ENCODE measurements around the gene MUC20. TPM values are rescaled to one million over a fixed set of nuclear protein-coding genes. Genes with fewer than 3 reads are reported as not detected.
A peak's percentile ranks its signal among the peaks of the same experiment; 100 is the strongest.

The MUC20 gene
- total RNA-seq, 1 experiment from 2014 or later: 1.6 TPM

DNA sequence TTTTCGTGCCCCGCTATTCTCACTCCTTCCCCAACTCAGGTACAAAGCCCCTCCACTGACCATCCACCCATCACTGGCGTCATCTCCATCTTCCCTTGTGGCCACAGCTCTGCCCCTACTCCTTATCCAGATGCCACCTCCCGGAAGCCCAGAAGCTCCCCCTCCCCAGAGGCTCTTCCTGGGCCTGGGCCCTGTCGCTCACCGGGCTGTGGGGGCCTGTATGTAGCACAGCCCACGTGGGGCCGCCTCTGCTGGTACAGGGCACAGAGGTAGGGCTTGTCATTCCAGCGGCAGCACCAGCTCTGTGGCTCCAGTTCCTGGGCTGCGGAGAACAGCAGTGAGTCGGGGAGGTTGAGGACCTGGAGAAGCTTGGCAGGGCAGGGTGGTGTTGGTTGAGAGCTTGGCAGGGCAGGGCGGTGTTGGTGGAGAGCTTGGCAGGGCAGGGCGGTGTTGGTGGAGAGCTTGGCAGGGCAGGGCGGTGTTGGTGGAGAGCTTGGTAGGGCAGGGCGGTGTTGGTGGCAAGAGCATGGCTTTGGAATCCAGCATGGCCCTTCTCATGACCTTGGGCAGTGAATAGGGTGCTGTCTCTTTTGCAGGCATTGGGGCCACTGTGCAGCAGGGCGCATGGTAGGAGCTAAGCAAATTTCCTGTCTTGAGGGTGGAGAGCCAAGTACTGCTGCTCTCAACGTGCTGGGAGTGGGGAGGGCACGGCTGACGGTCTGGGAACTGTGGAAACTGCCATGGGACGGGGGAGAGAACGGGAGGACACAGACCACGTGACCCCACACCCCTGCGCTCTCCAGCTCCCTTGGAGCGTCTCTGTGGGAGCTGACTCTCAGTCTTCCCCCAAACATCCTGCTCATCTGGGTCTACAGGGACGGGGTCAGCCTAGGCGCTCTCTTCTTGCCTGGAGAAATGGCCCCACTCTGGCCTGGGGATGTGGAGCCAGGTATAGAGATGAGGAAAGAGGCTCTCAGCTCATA, 43.4 kb downstream of the MUC20 start:
- Histone ChIP-seq H3K27me3 (ENCODE audit: low read length) (no peaks in the 10 kb centered on the region), H2AFZ (ENCODE audit: low read length) (no peak overlapping the region), H3K4me1 (ENCODE audit: low read length) (no peaks in the 10 kb centered on the region), H3K9ac (ENCODE audit: low read length) (no peak overlapping the region), H3K4me3 (ENCODE audit: low read length) (no peak overlapping the region), H3K36me3 (ENCODE audit: insufficient read depth, low read length) (no peaks in the 10 kb centered on the region), H3K79me2 (ENCODE audit: low read length) (no peaks in the 10 kb centered on the region), H3K9me3 (ENCODE audit: low read length) (no peaks in the 10 kb centered on the region), H3K4me2 (ENCODE audit: low read depth, low read length, poor library complexity, severe bottlenecking) (no peak overlapping the region), H4K20me1 (ENCODE audit: insufficient read depth, low read depth, low read length) (no peaks in the 10 kb centered on the region), H3K27ac (ENCODE audit: low read length) (no peak overlapping the region), H3K9me2 (replicated peaks; ENCODE audit: insufficient read depth, low read length) (no peaks in the 10 kb centered on the region)
- DNase-seq: peak; percentile 23

GRCh38 chr3:195764961-195765706, 44.4 kb downstream of the MUC20 start:
- no peak overlapping the region for H3K4me2 ChIP-seq (ENCODE audit: low read depth, low read length, poor library complexity, severe bottlenecking)
- no peaks in the 10 kb centered on the region for H4K20me1 ChIP-seq (ENCODE audit: insufficient read depth, low read depth, low read length)
- no peak overlapping the region for H3K4me3 ChIP-seq (ENCODE audit: low read length)
- no peaks in the 10 kb centered on the region for H3K36me3 ChIP-seq (ENCODE audit: insufficient read depth, low read length)
- no peak overlapping the region for H3K9ac ChIP-seq (ENCODE audit: low read length)
- no peaks in the 10 kb centered on the region for H3K4me1 ChIP-seq (ENCODE audit: low read length)
- no peaks in the 10 kb centered on the region for H3K27me3 ChIP-seq (ENCODE audit: low read length)
- no peaks in the 10 kb centered on the region for H3K9me2 ChIP-seq (replicated peaks; ENCODE audit: insufficient read depth, low read length)
- no peak overlapping the region for H2AFZ ChIP-seq (ENCODE audit: low read length)
- H3K9me3 ChIP-seq (ENCODE audit: low read length): no peaks in the 10 kb centered on the region
- no peak overlapping the region for H3K27ac ChIP-seq (ENCODE audit: low read length)
- no peaks in the 10 kb centered on the region for H3K79me2 ChIP-seq (ENCODE audit: low read length)
- DNase-seq: peak; percentile 22

- Histone ChIP-seq H3K4me2 (ENCODE audit: low read depth, low read length, poor library complexity, severe bottlenecking) (no peak overlapping the region), H3K9ac (ENCODE audit: low read length) (no peak overlapping the region), H3K27me3 (ENCODE audit: low read length) (no peaks in the 10 kb centered on the region), H3K36me3 (ENCODE audit: insufficient read depth, low read length) (no peaks in the 10 kb centered on the region), H3K4me3 (ENCODE audit: low read length) (no peak overlapping the region), H2AFZ (ENCODE audit: low read length) (no peak overlapping the region), H3K79me2 (ENCODE audit: low read length) (no peaks in the 10 kb centered on the region), H4K20me1 (ENCODE audit: insufficient read depth, low read depth, low read length) (no peaks in the 10 kb centered on the region), H3K27ac (ENCODE audit: low read length) (no peak overlapping the region), H3K9me3 (ENCODE audit: low read length) (no peaks in the 10 kb centered on the region), H3K4me1 (ENCODE audit: low read length) (no peaks in the 10 kb centered on the region), H3K9me2 (replicated peaks; ENCODE audit: insufficient read depth, low read length) (no peaks in the 10 kb centered on the region)
- no peak for DNase-seq
These were observed 45.9 kb downstream of the MUC20 start for GRCh38 chr3:195766671-195767070.

DNA sequence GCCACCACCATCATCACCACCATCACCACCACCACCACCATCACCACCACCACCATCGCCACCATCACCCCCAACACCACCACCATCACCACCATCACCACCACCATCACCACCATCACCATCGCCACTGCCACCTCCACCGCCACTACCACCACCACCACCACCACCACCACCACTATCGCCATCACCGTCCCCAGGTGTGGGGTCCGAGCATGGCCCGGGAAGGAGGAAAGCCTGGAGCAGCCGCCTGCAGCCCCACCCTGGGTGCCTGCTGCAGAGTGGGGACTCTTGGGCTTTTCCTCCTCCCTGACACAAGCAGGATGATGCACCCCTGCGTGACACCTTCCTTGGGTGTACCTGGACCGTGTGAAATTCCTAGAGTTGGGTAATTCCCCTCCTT, 47.0 kb downstream of the MUC20 start:
- Histone ChIP-seq H3K4me1 (ENCODE audit: low read length) (no peaks in the 10 kb centered on the region), H3K36me3 (ENCODE audit: insufficient read depth, low read length) (no peaks in the 10 kb centered on the region), H4K20me1 (ENCODE audit: insufficient read depth, low read depth, low read length) (no peaks in the 10 kb centered on the region), H3K9me2 (replicated peaks; ENCODE audit: insufficient read depth, low read length) (no peaks in the 10 kb centered on the region), H3K27ac (ENCODE audit: low read length) (no peak overlapping the region), H2AFZ (ENCODE audit: low read length) (no peak overlapping the region), H3K79me2 (ENCODE audit: low read length) (no peaks in the 10 kb centered on the region), H3K9ac (ENCODE audit: low read length) (no peak overlapping the region), H3K9me3 (ENCODE audit: low read length) (no peaks in the 10 kb centered on the region), H3K4me2 (ENCODE audit: low read depth, low read length, poor library complexity, severe bottlenecking) (no peak overlapping the region), H3K27me3 (ENCODE audit: low read length) (no peaks in the 10 kb centered on the region), H3K4me3 (ENCODE audit: low read length) (no peak overlapping the region)
- DNase-seq: no peak

DNA sequence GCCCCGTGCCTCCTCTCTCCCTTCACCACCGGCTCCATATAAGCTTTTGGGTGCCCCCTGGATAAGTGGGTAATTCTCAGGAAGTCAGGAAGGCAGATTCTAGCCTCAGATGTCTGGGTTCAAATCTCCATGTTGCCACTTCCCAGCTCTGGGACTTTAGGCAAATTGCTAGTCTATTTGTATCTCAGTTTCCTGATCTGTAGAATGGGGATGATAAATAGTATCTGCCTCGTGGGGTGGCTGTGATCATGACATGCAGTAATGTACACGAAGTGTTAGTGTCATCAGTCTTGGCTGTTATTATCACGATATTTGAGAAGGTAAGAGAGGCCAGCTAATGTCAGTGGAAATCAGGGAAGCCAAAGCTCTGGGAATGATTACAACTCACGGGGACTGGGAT, 47.6 kb downstream of the MUC20 start:
- Histone ChIP-seq H3K9me3 (ENCODE audit: low read length) (no peaks in the 10 kb centered on the region), H3K4me2 (ENCODE audit: low read depth, low read length, poor library complexity, severe bottlenecking) (no peak overlapping the region), H3K4me1 (ENCODE audit: low read length) (no peaks in the 10 kb centered on the region), H3K79me2 (ENCODE audit: low read length) (no peaks in the 10 kb centered on the region), H4K20me1 (ENCODE audit: insufficient read depth, low read depth, low read length) (no peaks in the 10 kb centered on the region), H3K36me3 (ENCODE audit: insufficient read depth, low read length) (no peaks in the 10 kb centered on the region), H3K27ac (ENCODE audit: low read length) (no peak overlapping the region), H3K27me3 (ENCODE audit: low read length) (no peaks in the 10 kb centered on the region), H3K9ac (ENCODE audit: low read length) (no peak overlapping the region), H3K4me3 (ENCODE audit: low read length) (no peak overlapping the region), H2AFZ (ENCODE audit: low read length) (no peak overlapping the region), H3K9me2 (replicated peaks; ENCODE audit: insufficient read depth, low read length) (no peaks in the 10 kb centered on the region)
- no peak for DNase-seq

DNA sequence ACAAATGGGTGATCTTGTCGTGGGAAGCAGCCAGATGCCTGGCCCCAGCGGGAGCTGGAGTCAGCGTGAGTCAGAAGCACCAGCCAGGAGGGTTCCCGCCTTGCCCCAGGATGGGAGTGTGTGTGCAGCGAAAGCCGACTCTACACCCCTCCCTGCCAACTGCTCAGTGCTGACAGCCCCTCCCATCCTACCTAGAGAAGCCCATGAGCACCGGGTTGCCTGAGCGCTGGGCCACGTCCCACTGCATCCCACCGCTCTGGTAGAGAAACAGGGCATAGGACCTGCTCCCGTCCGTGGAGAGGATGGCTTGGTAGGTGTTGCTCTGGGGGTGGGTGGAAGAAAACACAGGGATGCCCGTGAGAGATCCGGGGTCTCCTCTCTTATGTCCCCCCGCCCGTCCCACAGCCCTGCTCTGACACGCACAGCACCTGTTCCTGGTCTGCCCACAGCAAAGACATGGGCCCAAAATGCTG, 48.1 kb downstream of the MUC20 start:
- no peaks in the 10 kb centered on the region for H3K79me2 ChIP-seq (ENCODE audit: low read length)
- no peaks in the 10 kb centered on the region for H3K27me3 ChIP-seq (ENCODE audit: low read length)
- H2AFZ ChIP-seq (ENCODE audit: low read length): no peak overlapping the region
- H3K9me2 ChIP-seq (replicated peaks; ENCODE audit: insufficient read depth, low read length): no peaks in the 10 kb centered on the region
- no peaks in the 10 kb centered on the region for H4K20me1 ChIP-seq (ENCODE audit: insufficient read depth, low read depth, low read length)
- no peak overlapping the region for H3K9ac ChIP-seq (ENCODE audit: low read length)
- H3K36me3 ChIP-seq (ENCODE audit: insufficient read depth, low read length): no peaks in the 10 kb centered on the region
- H3K4me3 ChIP-seq (ENCODE audit: low read length): no peak overlapping the region
- H3K4me2 ChIP-seq (ENCODE audit: low read depth, low read length, poor library complexity, severe bottlenecking): no peak overlapping the region
- H3K9me3 ChIP-seq (ENCODE audit: low read length): no peaks in the 10 kb centered on the region
- H3K4me1 ChIP-seq (ENCODE audit: low read length): no peaks in the 10 kb centered on the region
- DNase-seq: no peak
- H3K27ac ChIP-seq (ENCODE audit: low read length): no peak overlapping the region

- Histone ChIP-seq H3K9me2 (replicated peaks; ENCODE audit: insufficient read depth, low read length) (no peaks in the 10 kb centered on the region), H3K9me3 (ENCODE audit: low read length) (no peaks in the 10 kb centered on the region), H4K20me1 (ENCODE audit: insufficient read depth, low read depth, low read length) (no peaks in the 10 kb centered on the region), H3K4me3 (ENCODE audit: low read length) (no peak overlapping the region), H3K4me1 (ENCODE audit: low read length) (no peaks in the 10 kb centered on the region), H3K27me3 (ENCODE audit: low read length) (no peaks in the 10 kb centered on the region), H2AFZ (ENCODE audit: low read length) (no peak overlapping the region), H3K9ac (ENCODE audit: low read length) (no peak overlapping the region), H3K36me3 (ENCODE audit: insufficient read depth, low read length) (no peaks in the 10 kb centered on the region), H3K4me2 (ENCODE audit: low read depth, low read length, poor library complexity, severe bottlenecking) (no peak overlapping the region), H3K79me2 (ENCODE audit: low read length) (no peaks in the 10 kb centered on the region), H3K27ac (ENCODE audit: low read length) (no peak overlapping the region)
- DNase-seq: no peak
These were observed 48.8 kb downstream of the MUC20 start for GRCh38 chr3:195769551-195769950.

DNA sequence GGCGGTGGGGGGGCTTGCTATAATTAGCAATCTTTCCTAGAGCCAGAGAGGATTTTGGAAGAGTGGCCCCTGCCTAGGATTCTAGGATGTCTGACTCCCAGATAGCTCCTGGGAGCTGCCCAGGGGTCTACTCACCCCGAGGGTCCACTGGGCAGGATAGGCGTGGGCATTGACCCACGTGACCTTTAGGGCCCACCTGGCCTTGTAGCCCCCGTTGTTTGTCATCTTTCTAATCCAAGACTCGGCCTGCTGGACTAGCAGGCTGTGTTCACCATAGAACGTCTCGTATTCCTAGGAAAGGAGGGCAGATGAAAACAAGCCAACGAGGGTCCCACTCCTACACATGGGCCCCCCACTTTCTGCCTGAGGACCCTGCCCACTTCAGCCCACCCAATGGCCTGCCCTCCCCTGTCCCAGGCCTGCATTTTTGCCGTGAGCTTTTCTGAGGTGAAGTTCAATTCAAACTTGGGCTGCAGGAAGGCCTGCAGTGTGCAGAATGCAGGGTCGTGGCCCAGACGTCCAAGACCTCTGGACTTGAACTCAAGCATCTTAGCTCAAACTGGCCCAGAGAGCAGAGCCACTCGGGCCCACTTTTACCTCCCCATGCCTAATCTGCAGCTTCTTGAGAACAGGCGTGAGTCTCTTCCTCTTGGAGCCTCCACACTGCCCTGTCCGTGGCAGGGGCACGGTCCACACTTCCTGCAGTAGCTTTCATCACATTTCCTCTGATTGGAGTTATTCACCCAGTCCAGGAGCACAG, 49.5 kb downstream of the MUC20 start:
- H3K4me1 ChIP-seq (ENCODE audit: low read length): no peaks in the 10 kb centered on the region
- H3K9me2 ChIP-seq (replicated peaks; ENCODE audit: insufficient read depth, low read length): no peaks in the 10 kb centered on the region
- H2AFZ ChIP-seq (ENCODE audit: low read length): no peak overlapping the region
- H3K79me2 ChIP-seq (ENCODE audit: low read length): no peaks in the 10 kb centered on the region
- no peaks in the 10 kb centered on the region for H4K20me1 ChIP-seq (ENCODE audit: insufficient read depth, low read depth, low read length)
- no peaks in the 10 kb centered on the region for H3K9me3 ChIP-seq (ENCODE audit: low read length)
- H3K4me3 ChIP-seq (ENCODE audit: low read length): no peak overlapping the region
- DNase-seq: peak; percentile 49
- no peak overlapping the region for H3K9ac ChIP-seq (ENCODE audit: low read length)
- no peaks in the 10 kb centered on the region for H3K36me3 ChIP-seq (ENCODE audit: insufficient read depth, low read length)
- no peak overlapping the region for H3K4me2 ChIP-seq (ENCODE audit: low read depth, low read length, poor library complexity, severe bottlenecking)
- H3K27me3 ChIP-seq (ENCODE audit: low read length): no peaks in the 10 kb centered on the region
- no peak overlapping the region for H3K27ac ChIP-seq (ENCODE audit: low read length)

Data from Karpas-422 (cell line).